ENCODE measurements around the gene TBC1D19.

Gene TBC1D19

GRCh38 chr4:26786916-26787315 lies 203.0 kb downstream of the TBC1D19 start:
- ATAC-seq, result no peak
- TF ChIP-seq CSDC2 (CRISPR knock-in tag; IDR thresholded peaks at IDR 0.05) (no peak), ISL1 (CRISPR knock-in tag; IDR thresholded peaks at IDR 0.05) (no peak), POU6F1 (CRISPR knock-in tag; IDR thresholded peaks at IDR 0.05; ENCODE audit: borderline replicate concordance, low read depth) (no peak), ESRRG (CRISPR knock-in tag; IDR thresholded peaks at IDR 0.05) (no peak), PPARA (CRISPR knock-in tag; IDR thresholded peaks at IDR 0.05; ENCODE audit: borderline replicate concordance) (no peak), BACH2 (CRISPR knock-in tag; IDR thresholded peaks at IDR 0.05; ENCODE audit: borderline replicate concordance) (no peak), ZFP3 (CRISPR knock-in tag; IDR thresholded peaks at IDR 0.05) (no peak), ARNTL (CRISPR knock-in tag; IDR thresholded peaks at IDR 0.05; ENCODE audit: borderline replicate concordance, low read depth) (no peak), ZFP30 (CRISPR knock-in tag; IDR thresholded peaks at IDR 0.05) (no peak), CSRNP3 (CRISPR knock-in tag; IDR thresholded peaks at IDR 0.05) (no peak), TOX (CRISPR knock-in tag; IDR thresholded peaks at IDR 0.05; ENCODE audit: borderline replicate concordance) (no peak), RARB (CRISPR knock-in tag; IDR thresholded peaks at IDR 0.05) (no peak), ZNF70 (CRISPR knock-in tag; IDR thresholded peaks at IDR 0.05) (no peak), ZC3H10 (CRISPR knock-in tag; IDR thresholded peaks at IDR 0.05) (no peak)
- TF ChIP-seq, protein P1, sequence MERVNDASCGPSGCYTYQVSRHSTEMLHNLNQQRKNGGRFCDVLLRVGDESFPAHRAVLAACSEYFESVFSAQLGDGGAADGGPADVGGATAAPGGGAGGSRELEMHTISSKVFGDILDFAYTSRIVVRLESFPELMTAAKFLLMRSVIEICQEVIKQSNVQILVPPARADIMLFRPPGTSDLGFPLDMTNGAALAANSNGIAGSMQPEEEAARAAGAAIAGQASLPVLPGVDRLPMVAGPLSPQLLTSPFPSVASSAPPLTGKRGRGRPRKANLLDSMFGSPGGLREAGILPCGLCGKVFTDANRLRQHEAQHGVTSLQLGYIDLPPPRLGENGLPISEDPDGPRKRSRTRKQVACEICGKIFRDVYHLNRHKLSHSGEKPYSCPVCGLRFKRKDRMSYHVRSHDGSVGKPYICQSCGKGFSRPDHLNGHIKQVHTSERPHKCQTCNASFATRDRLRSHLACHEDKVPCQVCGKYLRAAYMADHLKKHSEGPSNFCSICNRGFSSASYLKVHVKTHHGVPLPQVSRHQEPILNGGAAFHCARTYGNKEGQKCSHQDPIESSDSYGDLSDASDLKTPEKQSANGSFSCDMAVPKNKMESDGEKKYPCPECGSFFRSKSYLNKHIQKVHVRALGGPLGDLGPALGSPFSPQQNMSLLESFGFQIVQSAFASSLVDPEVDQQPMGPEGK (CRISPR knock-in tag; IDR thresholded peaks at IDR 0.05; ENCODE audit: borderline replicate concordance), result no peak

GRCh38 chr4:26787461-26788340 lies 203.8 kb downstream of the TBC1D19 start:
- ATAC-seq, result peak; percentile 80

More at GRCh38 chr4:26787461-26788340, 203.8 kb downstream of the TBC1D19 start:
- TF ChIP-seq, protein P1 (CRISPR knock-in tag; IDR thresholded peaks at IDR 0.05; ENCODE audit: borderline replicate concordance), result no peak
- TF ChIP-seq PPARA (CRISPR knock-in tag; IDR thresholded peaks at IDR 0.05; ENCODE audit: borderline replicate concordance) (no peak), ZNF70 (CRISPR knock-in tag; IDR thresholded peaks at IDR 0.05) (no peak), TOX (CRISPR knock-in tag; IDR thresholded peaks at IDR 0.05; ENCODE audit: borderline replicate concordance) (no peak), TSHZ2 (CRISPR knock-in tag; IDR thresholded peaks at IDR 0.05) (no peak), POU6F1 (CRISPR knock-in tag; IDR thresholded peaks at IDR 0.05; ENCODE audit: borderline replicate concordance, low read depth) (no peak), GLIS3 (CRISPR knock-in tag; IDR thresholded peaks at IDR 0.05) (no peak), ZC3H10 (CRISPR knock-in tag; IDR thresholded peaks at IDR 0.05) (no peak), BACH2 (CRISPR knock-in tag; IDR thresholded peaks at IDR 0.05; ENCODE audit: borderline replicate concordance) (no peak), CSRNP3 (CRISPR knock-in tag; IDR thresholded peaks at IDR 0.05) (no peak), ESRRG (CRISPR knock-in tag; IDR thresholded peaks at IDR 0.05) (no peak), TCF4 (CRISPR knock-in tag; IDR thresholded peaks at IDR 0.05; ENCODE audit: borderline replicate concordance) (no peak)
